HCT116 (cell line): ENCODE measurements around the gene FAM163B.

ENCODE experiments used
- CBX3 ChIP-seq: IDR thresholded peaks from 2 replicates; pipeline ENCODE4 v1.6.1; 2012; ENCODE audit warnings: low read depth
- CEBPB ChIP-seq: IDR thresholded peaks from 2 replicates; pipeline ENCODE4 v1.6.1; 2012; ENCODE audit warnings: low read depth
- EGR1 ChIP-seq: IDR thresholded peaks from 2 replicates; pipeline ENCODE4 v1.6.1; 2012; ENCODE audit warnings: low read depth
- EZH2 ChIP-seq: fragments of 200-600 bp; sonication (generic); IDR thresholded peaks from 2 replicates; pipeline ENCODE4 v1.6.1; 2017; ENCODE audit warnings: antibody characterized with exemption, mixed run types
- FOSL1 ChIP-seq: IDR thresholded peaks from 2 replicates; pipeline ENCODE4 v1.6.1; 2012; ENCODE audit warnings: low read depth
- JUND ChIP-seq: IDR thresholded peaks from 2 replicates; pipeline ENCODE4 v1.6.1; 2012
- POLR2A ChIP-seq: IDR thresholded peaks from 2 replicates; pipeline ENCODE4 v1.7.0; 2011; ENCODE audit warnings: borderline replicate concordance; ENCODE audit not compliant: insufficient read depth, insufficient read length; ENCODE audit errors: extremely low read depth
- POLR2AphosphoS5 ChIP-seq: IDR thresholded peaks from 2 replicates; pipeline ENCODE4 v1.6.1; 2011; ENCODE audit warnings: mild to moderate bottlenecking, low read depth, low read length, moderate library complexity
- ZNF274 ChIP-seq: fragments of 200-500 bp; sonication (Bioruptor generic); IDR thresholded peaks from 2 replicates; pipeline ENCODE4 v1.6.1; 2014; ENCODE audit warnings: mild to moderate bottlenecking, low read depth, low read length, inconsistent platforms
- TF ChIP-seq, protein P1 (sequence below), 3 experiments: fragments of 200-600 bp in 1 of 3; sonication (generic) in 1 of 3; IDR thresholded peaks in 2 of 3; conservative IDR thresholded peaks in 1 of 3; 2 replicates each; pipeline ENCODE4 v1.5.1; 2012 to 2017; ENCODE audit warnings: low read depth in 2 of 3, low read length in 2 of 3, antibody characterized with exemption in 1 of 3, borderline replicate concordance in 1 of 3, control low read depth in 1 of 3, mild to moderate bottlenecking in 1 of 3, mixed read lengths in 1 of 3, mixed run types in 1 of 3, moderate library complexity in 1 of 3; ENCODE audit not compliant: insufficient read depth in 1 of 3
- TF ChIP-seq, protein P2 (sequence below): IDR thresholded peaks from 2 replicates; pipeline ENCODE4 v1.6.1; 2012; ENCODE audit warnings: low read depth
- TF ChIP-seq, protein P3 (sequence below): IDR thresholded peaks from 2 replicates; pipeline ENCODE4 v1.6.1; 2012
- TF ChIP-seq, protein P4 (sequence below): IDR thresholded peaks from 2 replicates; pipeline ENCODE4 v1.6.1; 2012

DNA sequence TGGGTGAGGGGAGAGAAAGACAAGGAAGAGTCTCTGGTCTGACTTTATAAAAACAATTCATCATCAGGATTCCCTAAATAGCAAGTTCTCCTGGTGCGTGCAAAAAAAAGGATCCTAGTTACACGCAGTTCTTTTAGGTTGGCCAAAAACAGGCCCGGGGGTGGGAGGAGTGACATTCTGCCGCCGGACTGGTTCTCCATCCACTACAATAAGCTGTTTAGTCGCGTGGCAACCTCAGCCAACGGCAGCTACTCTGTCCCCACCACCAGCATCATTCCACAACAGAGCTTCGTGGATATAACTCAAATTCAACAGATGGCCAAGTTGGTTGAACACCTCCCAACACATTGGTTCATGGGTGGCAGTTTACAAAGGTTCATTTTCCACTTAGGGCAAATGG is 2.9 kb upstream of the FAM163B start:
- TF ChIP-seq, protein P1, sequence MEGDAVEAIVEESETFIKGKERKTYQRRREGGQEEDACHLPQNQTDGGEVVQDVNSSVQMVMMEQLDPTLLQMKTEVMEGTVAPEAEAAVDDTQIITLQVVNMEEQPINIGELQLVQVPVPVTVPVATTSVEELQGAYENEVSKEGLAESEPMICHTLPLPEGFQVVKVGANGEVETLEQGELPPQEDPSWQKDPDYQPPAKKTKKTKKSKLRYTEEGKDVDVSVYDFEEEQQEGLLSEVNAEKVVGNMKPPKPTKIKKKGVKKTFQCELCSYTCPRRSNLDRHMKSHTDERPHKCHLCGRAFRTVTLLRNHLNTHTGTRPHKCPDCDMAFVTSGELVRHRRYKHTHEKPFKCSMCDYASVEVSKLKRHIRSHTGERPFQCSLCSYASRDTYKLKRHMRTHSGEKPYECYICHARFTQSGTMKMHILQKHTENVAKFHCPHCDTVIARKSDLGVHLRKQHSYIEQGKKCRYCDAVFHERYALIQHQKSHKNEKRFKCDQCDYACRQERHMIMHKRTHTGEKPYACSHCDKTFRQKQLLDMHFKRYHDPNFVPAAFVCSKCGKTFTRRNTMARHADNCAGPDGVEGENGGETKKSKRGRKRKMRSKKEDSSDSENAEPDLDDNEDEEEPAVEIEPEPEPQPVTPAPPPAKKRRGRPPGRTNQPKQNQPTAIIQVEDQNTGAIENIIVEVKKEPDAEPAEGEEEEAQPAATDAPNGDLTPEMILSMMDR (IDR thresholded peaks at IDR 0.05 in 2 of 3, conservative IDR thresholded peaks at IDR 0.05 in 1 of 3; ENCODE audit: borderline replicate concordance in 1 of 3, insufficient read depth in 1 of 3, low read depth in 2 of 3, low read length in 2 of 3), result no peak
- TF ChIP-seq EZH2 (no peak), JUND (no peak), FOSL1 (no peak), POLR2AphosphoS5 (no peak), EGR1 (no peak), POLR2A (no peak), CEBPB (no peak), CBX3 (no peak), ZNF274 (no peak)
- TF ChIP-seq, protein P2, sequence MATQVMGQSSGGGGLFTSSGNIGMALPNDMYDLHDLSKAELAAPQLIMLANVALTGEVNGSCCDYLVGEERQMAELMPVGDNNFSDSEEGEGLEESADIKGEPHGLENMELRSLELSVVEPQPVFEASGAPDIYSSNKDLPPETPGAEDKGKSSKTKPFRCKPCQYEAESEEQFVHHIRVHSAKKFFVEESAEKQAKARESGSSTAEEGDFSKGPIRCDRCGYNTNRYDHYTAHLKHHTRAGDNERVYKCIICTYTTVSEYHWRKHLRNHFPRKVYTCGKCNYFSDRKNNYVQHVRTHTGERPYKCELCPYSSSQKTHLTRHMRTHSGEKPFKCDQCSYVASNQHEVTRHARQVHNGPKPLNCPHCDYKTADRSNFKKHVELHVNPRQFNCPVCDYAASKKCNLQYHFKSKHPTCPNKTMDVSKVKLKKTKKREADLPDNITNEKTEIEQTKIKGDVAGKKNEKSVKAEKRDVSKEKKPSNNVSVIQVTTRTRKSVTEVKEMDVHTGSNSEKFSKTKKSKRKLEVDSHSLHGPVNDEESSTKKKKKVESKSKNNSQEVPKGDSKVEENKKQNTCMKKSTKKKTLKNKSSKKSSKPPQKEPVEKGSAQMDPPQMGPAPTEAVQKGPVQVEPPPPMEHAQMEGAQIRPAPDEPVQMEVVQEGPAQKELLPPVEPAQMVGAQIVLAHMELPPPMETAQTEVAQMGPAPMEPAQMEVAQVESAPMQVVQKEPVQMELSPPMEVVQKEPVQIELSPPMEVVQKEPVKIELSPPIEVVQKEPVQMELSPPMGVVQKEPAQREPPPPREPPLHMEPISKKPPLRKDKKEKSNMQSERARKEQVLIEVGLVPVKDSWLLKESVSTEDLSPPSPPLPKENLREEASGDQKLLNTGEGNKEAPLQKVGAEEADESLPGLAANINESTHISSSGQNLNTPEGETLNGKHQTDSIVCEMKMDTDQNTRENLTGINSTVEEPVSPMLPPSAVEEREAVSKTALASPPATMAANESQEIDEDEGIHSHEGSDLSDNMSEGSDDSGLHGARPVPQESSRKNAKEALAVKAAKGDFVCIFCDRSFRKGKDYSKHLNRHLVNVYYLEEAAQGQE, result no peak
- TF ChIP-seq, protein P3, sequence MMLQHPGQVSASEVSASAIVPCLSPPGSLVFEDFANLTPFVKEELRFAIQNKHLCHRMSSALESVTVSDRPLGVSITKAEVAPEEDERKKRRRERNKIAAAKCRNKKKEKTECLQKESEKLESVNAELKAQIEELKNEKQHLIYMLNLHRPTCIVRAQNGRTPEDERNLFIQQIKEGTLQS, result no peak
- TF ChIP-seq, protein P4, sequence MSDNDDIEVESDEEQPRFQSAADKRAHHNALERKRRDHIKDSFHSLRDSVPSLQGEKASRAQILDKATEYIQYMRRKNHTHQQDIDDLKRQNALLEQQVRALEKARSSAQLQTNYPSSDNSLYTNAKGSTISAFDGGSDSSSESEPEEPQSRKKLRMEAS, result no peak
